HG03060 (cell line): ENCODE results near the gene PIF1.
A peak's percentile ranks its signal among the peaks of the same experiment; 100 is the strongest.
"Not testable (repeated sequence)": the region's sequence is repeated elsewhere in the genome, so short reads cannot be mapped to it uniquely, and the experiment has no call there.

Source experiments
- ATAC-seq: cut with Tn5 transposase; IDR thresholded peaks from one replicate; pipeline ENCODE4 v1.9.1; 2021; ENCODE audit warnings: low read depth, moderate number of reproducible peaks; ENCODE audit not compliant: unreplicated experiment

The PIF1 gene

DNA sequence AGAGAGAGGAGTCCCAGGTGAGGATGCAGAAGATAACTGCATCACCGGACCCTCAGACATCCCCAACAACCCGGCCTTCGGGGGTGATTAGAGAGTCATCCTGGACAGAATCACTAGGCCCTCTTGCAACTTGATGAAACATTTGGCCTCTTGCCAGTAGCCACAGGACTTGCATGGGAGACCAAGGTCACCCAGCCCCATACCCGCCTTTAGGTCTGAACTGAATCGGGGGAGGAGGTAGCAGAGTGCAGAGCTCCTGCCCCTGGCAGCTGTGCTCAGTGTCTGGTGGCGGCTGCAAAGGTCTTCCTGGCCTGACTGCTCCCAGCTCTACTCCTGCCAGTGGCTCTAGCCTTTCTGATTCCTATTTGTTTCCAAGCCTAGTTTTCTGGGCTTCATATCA, 12.4 kb downstream of the PIF1 start:
- ATAC-seq: peak; percentile 28

DNA sequence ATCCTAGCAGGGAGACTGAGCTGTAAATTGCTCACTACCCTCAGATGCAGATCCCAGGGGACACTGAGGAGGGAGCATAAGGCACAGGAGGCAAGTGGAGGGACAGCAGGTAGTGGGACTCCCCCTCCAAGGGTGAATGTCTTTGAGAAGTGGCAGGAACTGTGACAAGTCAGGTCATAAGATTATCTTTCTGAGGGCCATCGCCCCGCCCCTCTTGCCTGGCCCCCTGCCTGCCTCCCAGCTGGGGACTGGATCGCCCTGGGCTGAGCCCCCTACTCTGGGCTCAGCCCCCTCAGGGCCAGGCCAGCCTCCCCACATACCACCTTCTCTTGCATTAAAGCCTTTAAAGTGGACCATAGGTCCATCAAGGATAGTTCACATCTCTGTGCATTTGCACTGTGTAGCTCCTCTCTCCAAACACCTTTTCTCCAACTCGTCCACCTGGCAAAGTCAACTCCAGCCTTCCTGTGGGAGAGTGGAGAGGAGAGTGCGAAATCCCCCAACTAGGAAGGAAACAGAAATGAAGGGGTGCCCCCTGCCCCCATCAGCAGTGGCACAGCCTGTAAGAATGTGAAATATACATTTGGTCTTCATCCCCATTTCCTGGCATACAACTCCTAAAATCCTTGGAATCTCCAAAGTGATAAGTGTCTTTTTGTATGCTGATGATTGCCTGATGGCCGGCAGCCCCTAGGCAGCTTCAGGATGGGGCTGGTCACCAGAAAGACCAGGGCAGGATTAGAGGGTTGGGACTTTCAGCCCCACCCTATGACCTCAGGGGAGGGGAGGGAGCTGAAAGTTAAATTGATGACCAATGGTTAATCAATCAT, 14.7 kb downstream of the PIF1 start:
- ATAC-seq: no peak

DNA sequence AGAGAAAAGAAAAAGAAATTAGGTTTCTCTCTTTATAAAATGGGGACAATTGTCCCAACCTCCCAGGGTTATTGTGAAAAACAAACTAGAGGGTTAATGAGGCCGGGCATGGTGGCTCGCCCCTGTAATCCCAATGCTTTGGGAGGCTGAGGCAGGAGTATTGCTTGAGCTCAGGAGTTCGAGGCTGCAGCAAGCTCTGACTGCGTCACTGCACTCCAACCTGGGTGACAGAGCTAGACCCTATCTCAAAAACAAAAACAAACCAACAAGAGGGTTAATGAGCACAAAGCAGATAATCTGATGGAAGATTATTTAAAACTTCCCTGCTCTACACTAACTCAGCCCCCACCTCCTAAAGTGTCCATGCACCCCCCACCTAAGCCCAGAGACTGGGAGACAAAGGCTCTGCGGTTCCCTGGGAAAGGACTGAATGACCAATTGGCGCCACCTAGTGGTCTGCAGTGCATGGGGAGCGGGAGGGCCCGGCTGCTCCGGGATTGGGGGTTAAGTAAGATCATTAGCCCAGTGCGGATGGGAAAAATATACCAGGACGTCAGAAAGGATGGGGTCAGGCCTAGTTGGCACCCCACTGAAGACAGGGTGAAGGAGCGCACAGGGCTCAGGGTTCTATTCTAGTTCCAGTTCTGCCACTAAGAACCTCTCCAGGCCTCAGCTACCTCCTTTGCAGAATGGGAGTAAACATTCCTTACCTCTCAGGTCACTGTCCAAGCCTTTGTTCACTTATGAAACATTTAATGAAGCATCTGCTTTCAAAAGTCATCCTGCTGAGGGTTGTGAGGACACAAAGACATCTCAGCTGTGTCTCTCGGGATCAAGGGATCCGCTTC, 15.6 kb downstream of the PIF1 start:
- ATAC-seq: no peak

DNA sequence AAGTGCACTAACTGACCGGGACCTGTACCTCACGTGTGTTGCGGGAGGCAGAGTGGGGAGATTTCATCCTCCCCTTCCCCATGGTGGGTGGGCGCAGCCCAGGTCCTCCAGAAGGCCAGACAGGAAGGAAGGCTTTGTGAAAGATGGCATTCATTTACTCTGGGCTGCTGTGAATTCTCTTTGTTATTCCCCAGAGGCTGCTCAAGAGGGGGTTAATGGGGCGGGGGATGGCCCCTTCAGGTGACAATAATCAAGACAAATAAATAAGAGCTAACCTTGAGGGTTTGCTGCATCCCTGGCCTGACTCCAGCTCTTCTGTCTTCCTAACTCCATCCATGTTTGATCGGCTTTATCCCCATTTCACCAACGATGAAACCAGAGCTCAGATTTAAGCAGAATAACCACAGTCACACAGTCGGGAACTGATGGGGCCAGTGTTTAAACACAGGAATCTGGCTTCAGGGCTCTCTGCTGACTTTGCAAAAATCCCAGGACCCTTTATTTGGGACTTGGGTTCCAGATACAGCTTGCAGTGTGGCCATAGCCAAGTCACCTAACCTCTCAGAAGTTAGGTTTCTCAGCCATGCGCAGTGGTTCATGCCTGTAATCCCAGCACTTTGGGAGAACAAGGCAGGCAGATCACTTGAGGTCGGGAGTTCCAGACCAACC, 16.5 kb downstream of the PIF1 start:
- ATAC-seq: no peak

DNA sequence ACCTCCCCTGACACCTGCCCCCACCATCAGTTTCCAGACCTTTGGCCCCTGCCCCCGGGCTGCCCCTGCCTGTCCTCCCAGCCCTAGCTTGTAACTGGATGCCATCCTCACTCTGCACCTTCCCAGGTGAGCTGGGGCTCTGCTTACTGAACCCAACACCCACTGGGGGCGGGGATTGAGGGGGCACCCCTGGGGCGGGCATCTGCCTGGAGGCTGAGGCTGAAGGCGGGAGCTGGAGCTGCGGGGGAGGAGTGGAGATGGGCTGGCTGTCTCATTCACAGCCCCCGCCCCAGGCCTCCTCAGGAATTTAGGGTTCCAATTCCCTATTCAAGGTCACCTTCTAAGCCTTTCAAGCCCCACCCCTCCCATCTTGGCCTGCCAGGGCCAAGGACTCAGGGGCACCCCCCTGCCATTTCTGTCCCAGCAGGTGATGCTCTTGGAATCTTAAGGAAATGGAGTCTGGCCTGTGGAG, 17.7 kb downstream of the PIF1 start:
- ATAC-seq: no peak

DNA sequence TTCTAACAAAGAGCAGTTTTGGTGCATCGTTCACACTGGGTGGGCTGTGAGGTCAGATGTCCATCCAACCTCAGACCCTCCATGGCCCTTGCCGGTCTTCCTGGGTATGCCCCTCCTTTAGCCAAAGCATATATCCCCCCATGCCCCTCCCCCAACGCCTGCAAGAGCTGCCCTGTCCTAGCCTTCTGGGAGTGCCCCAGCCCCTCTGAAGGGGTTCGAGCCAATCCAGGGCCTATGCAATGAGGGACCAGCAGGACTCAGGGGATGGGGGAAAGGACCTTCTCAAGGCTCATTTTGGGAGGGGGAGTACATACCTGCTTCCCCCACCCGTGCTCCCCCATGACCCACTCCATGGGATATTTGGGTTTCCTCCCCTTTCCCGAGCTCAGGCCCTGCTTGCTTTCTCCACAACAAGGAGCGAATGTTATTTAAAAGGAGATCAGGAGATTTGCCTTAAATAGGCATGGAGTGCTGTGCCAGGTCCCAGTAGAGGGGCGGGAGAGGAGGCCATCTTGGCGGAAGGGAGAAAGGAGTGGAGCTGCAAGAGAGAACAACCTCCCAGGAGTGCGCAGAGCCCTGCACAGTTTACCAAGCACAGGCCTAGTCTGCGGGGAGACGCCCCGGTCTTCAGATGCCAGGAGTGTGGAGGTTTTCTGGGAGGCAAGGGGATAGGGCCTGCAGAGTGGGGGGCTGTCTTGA, 18.2 kb downstream of the PIF1 start:
- no peak for ATAC-seq

DNA sequence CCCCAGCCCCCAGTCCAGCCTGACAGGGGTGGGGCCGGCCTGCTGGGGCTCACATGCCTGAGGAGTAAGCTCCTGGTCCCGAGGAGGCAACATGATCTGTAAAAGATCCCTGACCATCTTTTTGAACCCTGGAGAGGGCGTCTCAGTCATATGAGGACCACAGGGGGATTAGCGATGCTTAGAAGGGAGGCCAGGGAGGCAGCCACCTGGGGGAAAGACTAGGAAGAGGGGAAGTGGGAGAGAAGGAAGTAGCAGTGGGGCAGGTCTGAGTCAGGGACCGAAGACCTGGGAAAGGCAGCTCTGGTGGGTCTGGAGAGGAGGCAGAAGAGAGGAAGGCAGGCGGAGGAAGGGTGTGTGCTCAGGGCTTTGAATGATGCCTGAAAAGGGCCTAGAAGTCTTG, 18.9 kb downstream of the PIF1 start:
- no peak for ATAC-seq

DNA sequence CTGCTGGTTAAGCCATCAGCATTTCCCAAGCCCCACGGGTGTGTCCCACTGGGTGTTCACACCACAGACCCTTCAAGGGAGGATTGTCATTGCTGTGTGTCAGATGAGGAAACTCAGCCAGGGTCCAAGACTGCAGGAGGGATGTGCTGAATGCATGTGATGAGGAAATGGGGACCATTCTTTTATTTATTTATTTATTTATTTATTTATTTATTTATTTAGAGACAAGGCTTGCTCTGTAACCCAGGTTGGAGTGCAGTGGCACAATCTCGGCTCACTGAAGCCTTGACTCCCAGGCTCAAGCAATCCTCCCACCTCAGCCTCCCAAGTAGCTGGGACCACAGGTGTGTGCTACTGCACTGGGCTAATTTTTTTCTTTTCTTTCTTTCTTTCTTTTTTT, 20.8 kb downstream of the PIF1 start:
- no peak for ATAC-seq

DNA sequence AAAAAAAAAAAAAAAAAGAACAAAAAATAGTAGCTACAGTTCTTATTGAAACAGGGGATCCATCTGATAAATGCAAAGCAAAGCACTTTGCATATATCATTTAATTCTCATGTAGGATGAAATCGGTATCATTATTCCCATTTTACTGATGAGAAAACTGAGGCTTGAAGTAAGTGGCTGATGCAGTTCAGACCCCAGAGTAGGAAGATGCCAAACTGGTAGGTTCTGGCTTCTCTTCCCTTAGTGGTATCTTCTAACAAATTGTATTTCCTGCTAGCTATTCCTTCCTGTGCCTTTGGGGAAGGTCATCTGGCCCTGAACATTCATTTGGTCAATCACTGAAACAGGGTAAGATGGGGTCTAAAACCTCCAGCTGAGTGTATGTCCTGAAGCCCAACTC, 21.9 kb downstream of the PIF1 start:
- no peak for ATAC-seq

DNA sequence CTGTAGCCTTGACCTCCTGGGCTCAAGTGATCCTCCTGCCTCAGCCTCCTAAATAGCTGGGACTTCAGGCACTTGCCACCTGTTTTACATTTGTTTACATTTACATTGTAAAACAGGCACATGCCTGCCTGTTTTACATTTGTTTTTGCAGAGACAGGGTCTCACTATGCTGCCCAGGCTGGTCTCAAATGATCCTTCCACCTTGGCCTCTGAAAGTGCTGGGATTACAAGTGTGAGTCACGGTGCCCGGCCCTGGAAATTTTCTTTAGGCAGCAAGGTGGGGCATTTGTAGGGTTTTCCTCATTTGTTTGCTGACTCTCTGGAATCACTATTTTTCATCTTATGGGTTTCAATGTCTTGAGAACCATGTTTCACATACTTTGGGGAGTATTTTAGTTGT, 25.0 kb downstream of the PIF1 start:
- no peak for ATAC-seq

DNA sequence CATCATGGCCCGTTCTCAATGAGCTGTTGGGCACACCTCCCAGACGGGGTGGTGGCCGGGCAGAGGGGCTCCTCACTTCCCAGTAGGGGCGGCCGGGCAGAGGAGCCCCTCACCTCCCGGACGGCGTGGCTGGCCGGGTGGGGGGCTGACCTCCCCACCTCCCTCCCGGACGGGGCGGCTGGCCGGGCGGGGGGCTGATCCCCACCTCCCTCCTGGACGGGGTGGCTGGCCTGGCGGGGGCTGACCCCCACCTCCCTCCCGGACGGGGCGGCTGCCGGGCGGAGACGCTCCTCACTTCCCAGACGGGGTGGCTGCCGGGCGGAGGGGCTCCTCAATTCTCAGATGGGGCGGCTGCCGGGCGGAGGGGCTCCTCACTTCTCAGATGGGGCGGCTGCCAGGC, 26.5 kb downstream of the PIF1 start:
- ATAC-seq: not testable (repeated sequence)

DNA sequence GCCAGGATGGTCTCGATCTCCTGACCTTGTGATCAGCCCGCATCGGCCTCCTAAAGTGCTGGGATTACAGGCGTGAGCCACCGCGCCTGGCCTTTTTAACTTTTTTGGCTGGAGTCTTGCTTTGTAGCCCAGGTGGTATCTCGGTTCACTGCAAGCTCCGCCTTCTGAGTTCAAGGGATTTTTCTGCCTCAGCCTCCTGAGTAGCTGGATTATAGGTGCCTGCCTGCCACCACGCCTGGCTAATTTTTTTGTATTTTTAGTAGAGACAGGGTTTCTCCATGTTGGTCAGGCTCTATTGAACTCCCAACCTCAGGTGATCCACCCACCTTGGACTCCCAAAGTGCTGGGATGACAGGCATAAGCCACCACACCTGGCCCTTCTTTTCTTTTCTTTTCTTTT, 29.5 kb downstream of the PIF1 start:
- ATAC-seq: not testable (repeated sequence)

DNA sequence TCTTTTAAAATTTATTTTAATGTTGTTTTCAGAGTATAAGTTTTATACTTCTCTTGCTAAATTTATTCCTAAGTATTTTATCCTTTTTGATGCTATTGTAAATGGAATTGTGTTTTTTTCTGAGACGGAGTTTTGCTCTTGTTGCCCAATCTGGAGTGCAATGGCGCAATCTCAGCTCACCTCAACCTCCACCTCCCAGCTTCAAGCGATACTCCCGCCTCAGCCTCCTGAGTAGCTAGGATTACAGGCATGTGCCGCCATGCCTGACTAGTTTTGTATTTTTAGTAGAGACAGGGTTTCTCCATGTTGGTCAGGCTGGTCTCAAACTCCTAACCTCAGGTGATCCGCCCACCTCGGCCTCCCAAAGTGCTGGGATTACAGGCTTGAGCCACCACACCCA, 30.1 kb downstream of the PIF1 start:
- not testable (repeated sequence) for ATAC-seq

DNA sequence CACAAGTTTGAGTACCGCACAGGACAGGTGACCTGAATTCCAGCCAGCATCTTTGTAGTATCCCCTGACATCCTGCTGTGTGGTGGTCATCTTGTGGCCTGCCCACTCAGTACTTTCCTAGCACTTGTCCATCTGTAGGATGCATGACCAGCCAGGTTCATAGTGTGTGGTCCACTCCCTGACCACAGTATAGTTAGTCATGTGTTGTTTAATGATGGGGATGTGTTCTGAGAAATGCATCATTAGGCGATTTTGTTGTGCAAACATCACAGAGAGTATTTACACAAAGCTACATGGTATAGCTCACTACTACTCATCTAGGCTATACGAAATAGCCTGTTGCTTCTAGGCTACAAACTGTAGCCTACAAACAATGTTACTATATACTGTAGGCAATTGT, 33.2 kb downstream of the PIF1 start:
- ATAC-seq: no peak

DNA sequence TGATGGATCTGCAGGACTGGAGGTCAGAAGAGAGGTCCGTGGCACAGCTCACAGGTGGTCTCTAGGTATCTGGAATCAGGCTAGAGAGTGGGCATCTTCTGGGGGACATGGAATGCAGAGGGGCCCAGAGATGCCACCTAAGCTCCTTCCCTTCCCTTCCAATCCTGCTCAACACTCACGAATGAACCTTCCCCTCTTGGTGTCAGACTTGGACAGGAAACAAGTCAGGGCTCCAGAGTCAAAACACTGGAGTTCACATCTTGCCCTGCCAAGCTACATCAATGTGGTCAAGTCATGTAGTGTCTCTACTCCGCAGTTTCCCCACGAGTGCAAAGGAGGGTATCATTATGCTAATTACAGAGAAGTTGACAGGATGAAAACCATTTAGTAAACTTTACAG, 34.0 kb downstream of the PIF1 start:
- no peak for ATAC-seq

DNA sequence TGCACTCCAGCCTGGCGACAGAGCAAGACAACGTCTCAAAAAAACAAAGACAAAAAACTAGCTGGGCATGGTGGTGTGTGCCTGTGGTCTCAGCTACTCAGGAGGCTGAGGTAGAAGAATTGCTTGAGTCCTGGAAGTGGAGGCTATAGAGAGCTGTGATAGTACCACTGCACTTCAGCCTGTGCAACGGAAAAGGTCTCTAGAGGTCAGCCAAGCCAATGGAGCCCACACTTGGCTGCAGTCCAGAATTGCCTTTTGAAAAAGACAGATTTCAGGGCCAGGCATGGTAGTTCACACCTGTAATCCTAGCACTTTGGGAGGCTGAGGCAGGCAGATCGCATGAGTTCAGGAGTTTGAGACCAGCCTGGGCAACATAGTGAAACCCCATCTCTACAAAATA, 41.7 kb downstream of the PIF1 start:
- ATAC-seq: no peak

DNA sequence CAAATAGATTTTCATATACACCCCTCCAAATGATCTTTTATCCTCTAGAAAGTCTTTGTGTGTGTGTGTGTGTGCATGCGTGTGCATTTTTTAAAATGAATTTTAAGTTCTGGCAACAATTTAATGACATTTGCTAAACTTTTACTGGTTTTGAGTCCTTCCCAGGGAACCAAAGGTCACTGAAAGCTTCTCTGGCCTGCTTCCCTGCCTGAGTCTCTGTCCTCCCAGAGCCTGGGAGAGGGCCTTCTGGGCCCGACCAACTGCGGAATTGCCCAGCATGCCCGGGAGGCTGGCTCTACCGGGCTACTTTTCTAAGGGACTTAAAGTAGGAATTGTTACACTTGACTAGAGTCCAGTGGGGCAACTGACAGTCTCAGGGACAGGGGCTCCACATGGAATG, 42.7 kb downstream of the PIF1 start:
- no peak for ATAC-seq

DNA sequence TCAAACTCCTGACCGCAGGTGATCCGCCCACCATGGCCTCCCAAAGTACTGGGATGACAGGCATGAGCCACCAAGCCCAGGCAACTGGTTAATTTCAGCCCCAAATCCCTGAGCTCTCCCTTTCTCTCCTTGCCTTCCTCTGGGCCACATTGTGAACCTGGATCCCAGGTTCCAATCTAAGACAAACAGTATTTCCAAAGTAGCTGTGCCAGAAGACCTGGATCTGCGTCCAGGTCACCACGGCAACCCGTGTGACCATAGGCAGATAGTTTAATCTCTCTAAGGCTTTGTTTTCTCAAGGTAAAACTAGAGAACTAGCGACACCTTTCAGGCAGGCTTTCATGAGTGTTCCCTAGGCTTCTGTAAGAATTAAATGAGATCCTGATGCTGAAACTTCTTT, 44.1 kb downstream of the PIF1 start:
- ATAC-seq: no peak

DNA sequence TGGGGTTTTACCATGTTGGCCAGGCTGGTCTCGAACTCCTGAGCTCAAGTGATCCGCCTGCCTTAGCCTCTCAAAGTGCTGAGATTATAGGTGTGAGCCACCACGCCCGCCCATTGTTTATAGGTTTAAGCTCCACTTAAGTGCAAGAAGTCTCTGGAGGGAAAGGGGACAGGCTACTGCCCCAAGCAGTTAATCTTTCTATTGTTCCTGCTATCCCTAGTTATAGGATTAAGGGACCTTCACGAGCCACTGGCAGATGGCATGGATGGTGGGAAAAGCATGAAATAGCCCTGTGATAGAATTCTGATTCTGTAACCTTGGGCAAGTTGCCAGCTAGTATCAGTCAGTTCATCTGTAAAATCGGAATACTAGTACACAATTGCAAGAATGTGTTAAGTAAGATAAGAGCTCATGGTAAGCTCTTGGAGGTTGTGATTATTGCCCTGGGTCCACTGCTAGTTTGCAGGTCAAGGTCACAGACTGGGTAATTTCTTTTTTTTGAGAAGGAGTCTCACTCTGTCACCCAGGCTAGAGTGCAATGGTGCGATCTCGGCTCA, 44.8 kb downstream of the PIF1 start:
- ATAC-seq: no peak

DNA sequence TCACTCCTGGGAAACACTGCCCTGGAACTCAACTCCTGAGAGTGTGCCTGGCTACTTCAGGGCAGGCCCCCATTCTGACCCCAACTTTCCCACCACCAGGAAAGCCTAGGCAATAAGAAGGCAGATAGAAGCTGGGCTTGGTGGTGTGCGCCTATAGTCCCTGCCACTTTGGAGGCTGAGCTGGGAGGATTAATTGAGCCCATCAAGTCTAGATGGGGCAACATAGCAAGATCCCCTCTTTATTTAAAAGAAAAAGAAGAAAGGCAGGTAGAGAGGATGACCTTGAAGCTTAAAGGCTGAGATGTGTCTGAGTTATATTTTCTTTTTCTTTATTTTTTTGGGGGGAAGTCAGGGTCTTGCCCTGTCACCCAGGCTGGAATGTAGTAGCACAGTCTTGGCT, 45.8 kb downstream of the PIF1 start:
- no peak for ATAC-seq
